Mucosa of stomach (tissue), 1 donor: ENCODE measurements around the gene RPL7A.
"Not testable (repeated sequence)": the region's sequence is repeated elsewhere in the genome, so short reads cannot be mapped to it uniquely, and the experiment has no call there.

ENCODE experiments used
- H3K27me3 ChIP-seq: one replicate; pipeline ENCODE4 v1.7.0; 2013; ENCODE audit warnings: mild to moderate bottlenecking, low read length; ENCODE audit not compliant: control insufficient read depth, insufficient read depth
- H3K36me3 ChIP-seq: one replicate; pipeline ENCODE4 v1.7.0; 2013; ENCODE audit warnings: low read length; ENCODE audit not compliant: control insufficient read depth, insufficient read depth
- H3K4me1 ChIP-seq: one replicate; pipeline ENCODE4 v1.7.0; 2013; ENCODE audit warnings: mild to moderate bottlenecking, low read length; ENCODE audit not compliant: control insufficient read depth, insufficient read depth
- H3K4me3 ChIP-seq: one replicate; pipeline ENCODE4 v1.7.0; 2013; ENCODE audit warnings: low read length
- H3K9ac ChIP-seq: one replicate; pipeline ENCODE4 v1.7.0; 2013; ENCODE audit warnings: mild to moderate bottlenecking, low read length, moderate library complexity
- H3K9me3 ChIP-seq: one replicate; pipeline ENCODE4 v1.7.0; 2013; ENCODE audit warnings: mild to moderate bottlenecking, low read length, moderate library complexity; ENCODE audit not compliant: control insufficient read depth
- donor health status: Pancreatic carcinoma.

RPL7A gene

GRCh38 chr9:133315997-133316396, 32.0 kb upstream of the RPL7A start:
- Histone ChIP-seq H3K27me3 (no peaks in the 10 kb centered on the region), H3K9ac (no peak overlapping the region), H3K4me3 (no peak overlapping the region), H3K36me3 (no peaks in the 10 kb centered on the region), H3K4me1 (no peaks in the 10 kb centered on the region), H3K9me3 (no peaks in the 10 kb centered on the region)

DNA sequence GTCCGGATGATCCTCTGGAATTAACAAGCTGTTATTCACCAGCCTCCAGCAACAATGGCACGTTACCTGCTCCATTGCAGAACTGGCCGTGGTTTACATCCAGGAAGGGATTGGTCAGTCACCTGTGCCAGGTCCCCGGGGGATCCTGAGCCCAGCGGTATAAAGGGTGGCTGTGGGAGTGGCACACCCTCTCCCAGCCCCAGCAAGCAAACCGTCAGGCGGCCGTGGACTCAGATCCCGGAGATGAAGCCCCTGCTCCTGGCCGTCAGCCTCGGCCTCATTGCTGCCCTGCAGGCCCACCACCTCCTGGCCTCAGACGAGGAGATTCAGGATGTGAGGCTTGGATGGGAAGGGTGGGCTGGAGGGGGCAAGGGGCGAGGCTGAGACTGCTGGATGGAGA, 30.5 kb upstream of the RPL7A start:
- not testable (repeated sequence) for H3K27me3 ChIP-seq, H3K36me3 ChIP-seq, H3K4me1 ChIP-seq, H3K9me3 ChIP-seq, H3K4me3 ChIP-seq, H3K9ac ChIP-seq

GRCh38 chr9:133320421-133320881, 27.6 kb upstream of the RPL7A start:
- Histone ChIP-seq H3K4me1 (no peaks in the 10 kb centered on the region), H3K9me3 (no peaks in the 10 kb centered on the region), H3K9ac (no peak overlapping the region), H3K36me3 (no peaks in the 10 kb centered on the region), H3K4me3 (no peak overlapping the region), H3K27me3 (no peaks in the 10 kb centered on the region)

- H3K36me3 ChIP-seq: no peaks in the 10 kb centered on the region
- no peaks in the 10 kb centered on the region for H3K4me1 ChIP-seq
- no peaks in the 10 kb centered on the region for H3K9me3 ChIP-seq
- H3K4me3 ChIP-seq: no peak overlapping the region
- no peaks in the 10 kb centered on the region for H3K27me3 ChIP-seq
- H3K9ac ChIP-seq: no peak overlapping the region
Measured at GRCh38 chr9:133321411-133321935, 26.5 kb upstream of the RPL7A start.

GRCh38 chr9:133322701-133323100, 25.3 kb upstream of the RPL7A start:
- no peaks in the 10 kb centered on the region for H3K27me3 ChIP-seq
- no peaks in the 10 kb centered on the region for H3K9me3 ChIP-seq
- no peaks in the 10 kb centered on the region for H3K36me3 ChIP-seq
- no peaks in the 10 kb centered on the region for H3K4me1 ChIP-seq
- no peak overlapping the region for H3K4me3 ChIP-seq
- H3K9ac ChIP-seq: no peak overlapping the region

DNA sequence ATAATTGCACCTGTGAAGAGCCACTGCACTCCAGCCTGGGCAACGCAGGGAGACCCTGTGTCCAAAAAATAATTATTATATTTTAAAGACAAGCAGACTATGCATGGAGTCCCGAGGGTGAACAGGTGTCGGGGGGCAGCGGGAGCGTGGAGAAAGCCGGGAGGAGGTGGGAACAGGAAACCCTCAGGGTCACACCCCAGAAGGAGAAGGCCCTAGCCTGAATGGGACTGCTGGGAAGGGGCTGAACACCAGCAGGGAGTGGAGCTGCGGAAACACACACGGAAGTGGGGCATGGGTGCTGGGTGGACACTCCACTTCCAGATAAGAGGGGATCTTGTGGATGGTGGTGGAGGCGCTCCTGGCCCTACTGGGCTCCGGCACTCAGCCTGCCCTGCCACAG, 24.8 kb upstream of the RPL7A start:
- Histone ChIP-seq H3K36me3 (no peaks in the 10 kb centered on the region), H3K4me3 (no peak overlapping the region), H3K4me1 (no peaks in the 10 kb centered on the region), H3K9ac (no peak overlapping the region), H3K9me3 (no peaks in the 10 kb centered on the region), H3K27me3 (no peaks in the 10 kb centered on the region)

DNA sequence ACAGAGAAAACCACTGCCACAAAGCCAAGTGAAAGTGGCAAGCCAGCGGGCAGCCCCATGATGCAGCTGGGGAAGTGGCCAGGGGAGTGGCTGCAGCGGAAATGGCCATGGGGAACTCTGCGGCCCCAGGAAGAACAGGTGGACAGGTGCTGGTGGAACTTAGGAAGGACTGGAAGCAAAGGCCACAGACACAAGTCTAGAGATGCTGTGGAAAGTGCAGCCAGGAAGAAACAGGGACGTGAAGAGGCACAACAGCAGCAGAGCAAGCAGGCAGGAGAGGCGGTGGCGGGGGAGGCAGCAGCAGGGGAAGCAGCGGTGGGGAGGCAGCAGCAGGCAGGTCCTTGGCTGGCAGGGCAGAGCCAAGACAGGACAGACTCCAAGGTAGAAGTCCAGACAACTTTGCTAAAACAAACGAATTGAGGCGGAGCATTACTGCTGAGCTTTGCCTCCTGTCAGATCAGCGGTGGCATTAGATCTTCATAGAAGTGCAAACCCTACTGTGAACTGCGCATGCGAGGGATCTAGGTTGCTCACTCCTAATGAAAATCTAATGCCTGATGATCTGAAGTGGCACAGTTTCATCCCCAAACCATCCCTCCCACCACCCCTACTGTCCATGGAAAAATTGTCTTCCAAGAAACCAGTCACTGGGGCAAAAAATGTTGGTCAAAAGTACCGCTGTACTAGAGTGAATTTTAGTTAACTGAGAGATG, 23.9 kb upstream of the RPL7A start:
- no peak overlapping the region for H3K9ac ChIP-seq
- H3K36me3 ChIP-seq: no peaks in the 10 kb centered on the region
- no peaks in the 10 kb centered on the region for H3K4me1 ChIP-seq
- H3K27me3 ChIP-seq: no peaks in the 10 kb centered on the region
- H3K9me3 ChIP-seq: no peaks in the 10 kb centered on the region
- no peak overlapping the region for H3K4me3 ChIP-seq

DNA sequence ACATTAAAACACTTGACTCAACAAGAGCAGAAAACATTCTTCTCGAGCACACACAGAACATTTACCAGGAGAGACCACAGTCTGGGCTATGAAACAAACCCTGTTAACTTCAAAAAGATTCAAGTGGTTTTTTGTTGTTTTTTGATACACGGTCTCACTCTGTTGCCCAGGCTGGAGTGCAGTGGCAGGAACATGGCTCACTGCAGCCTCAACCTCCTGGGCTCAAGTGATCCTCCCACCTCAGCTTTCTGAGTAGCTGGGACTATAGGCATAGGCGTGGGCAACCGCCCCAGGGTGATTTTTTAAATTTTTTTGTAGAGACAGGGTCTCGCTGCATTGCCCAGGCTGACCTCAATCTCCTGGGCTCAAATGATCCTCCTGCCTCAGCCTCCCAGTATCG, 21.0 kb upstream of the RPL7A start:
- not testable (repeated sequence) for H3K9ac ChIP-seq, H3K27me3 ChIP-seq, H3K4me3 ChIP-seq, H3K9me3 ChIP-seq, H3K4me1 ChIP-seq, H3K36me3 ChIP-seq

DNA sequence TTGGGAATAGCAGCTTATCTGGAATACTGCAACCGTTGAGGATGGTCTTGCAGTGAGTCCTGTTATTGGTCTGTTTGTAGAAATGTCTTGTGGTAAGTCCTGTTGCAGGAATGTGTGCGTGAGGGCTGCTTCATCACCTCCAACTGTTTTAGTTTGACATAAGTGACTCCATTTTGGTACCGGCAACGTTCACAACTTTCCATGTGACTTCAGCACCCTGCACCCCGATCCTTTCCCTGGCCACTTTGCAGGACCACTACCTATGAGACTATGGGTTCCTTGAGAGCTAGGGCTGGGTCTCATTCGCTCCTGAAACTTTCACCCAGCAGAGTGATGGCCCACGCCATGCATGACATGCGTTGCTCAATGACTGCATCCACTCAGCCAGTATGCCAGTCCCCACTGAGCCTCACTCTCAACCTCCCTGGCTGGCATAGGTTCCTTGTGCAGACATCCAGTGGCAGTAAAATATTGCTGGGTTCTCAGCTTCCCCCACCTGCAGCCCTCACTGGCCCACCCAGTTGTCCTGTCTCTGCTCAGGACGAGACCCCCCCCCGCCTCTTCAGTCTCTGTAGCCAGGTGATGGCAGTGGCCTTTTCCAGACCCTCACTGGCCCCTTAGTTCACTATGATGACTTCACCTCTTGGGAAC, 20.1 kb upstream of the RPL7A start:
- Histone ChIP-seq H3K9ac (no peak overlapping the region), H3K36me3 (peaks cover under 1% of the 10 kb centered on the region), H3K9me3 (no peaks in the 10 kb centered on the region), H3K4me3 (no peak overlapping the region), H3K27me3 (no peaks in the 10 kb centered on the region), H3K4me1 (no peaks in the 10 kb centered on the region)

GRCh38 chr9:133329306-133330156, 18.5 kb upstream of the RPL7A start:
- H3K27me3 ChIP-seq, H3K9me3 ChIP-seq, H3K36me3 ChIP-seq, H3K4me3 ChIP-seq, H3K9ac ChIP-seq: not testable (repeated sequence)
- peaks cover 13% of the 10 kb centered on the region for H3K4me1 ChIP-seq

DNA sequence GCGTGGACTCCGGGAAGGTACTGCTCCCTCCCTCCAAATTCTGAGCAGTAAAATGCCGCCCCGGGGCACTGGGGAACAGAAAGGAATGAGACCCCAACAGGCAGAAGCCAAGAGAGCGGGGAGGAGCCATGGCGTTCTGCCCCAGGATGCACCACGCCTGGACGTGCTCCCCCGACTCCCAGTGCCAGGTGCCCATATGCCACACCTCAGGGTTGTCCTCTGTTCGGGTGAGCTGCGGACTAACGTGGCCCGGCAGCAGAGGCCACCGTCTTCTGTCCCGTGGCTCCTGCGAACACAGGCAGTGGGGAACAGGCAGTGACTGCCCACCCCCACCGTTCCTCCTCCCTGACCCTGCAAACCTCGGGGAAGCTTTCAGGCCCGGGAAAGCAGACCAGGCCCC, 16.8 kb upstream of the RPL7A start:
- Histone ChIP-seq H3K27me3 (no peaks in the 10 kb centered on the region), H3K9ac (no peak overlapping the region), H3K36me3 (peaks cover 7% of the 10 kb centered on the region), H3K4me1 (peaks cover 17% of the 10 kb centered on the region), H3K9me3 (no peaks in the 10 kb centered on the region), H3K4me3 (no peak overlapping the region)
